Endothelial cell of umbilical vein (primary cell): Measurements from ENCODE around the gene MACROD2. TPM values are rescaled to one million over a fixed set of nuclear protein-coding genes. Genes with fewer than 3 reads are reported as not detected.

Experiments
- BruUV-seq: library from RNA; stranded (reverse); fragments of 400-500 nt; replicated peaks from 2 replicates; lab custom pipeline; 2021; lab: Mats Ljungman, UMichigan
- CTCF ChIA-PET: fragments of 300-600, 350-600 bp; sonication (Branson Sonifier 250); formaldehyde crosslinking; loops from one replicate; lab custom pipeline; 2021; ENCODE audit warnings: antibody characterized with exemption, inconsistent platforms; lab: Charles Lee
- POLR2A ChIA-PET: fragments of 300-600, 350-600 bp; sonication (Branson Sonifier 250); formaldehyde crosslinking; loops from one replicate; lab custom pipeline; 2021; ENCODE audit warnings: antibody characterized with exemption, inconsistent platforms; lab: Charles Lee
- DNase-seq: peaks from one replicate; pipeline ENCODE4 v3.0.0-alpha.2; 2011; ENCODE audit warnings: low read depth, low spot score
- FAIRE-seq: peaks from 2 replicates; lab custom pipeline; 2011; peaks lifted over from hg19 to GRCh38; lab: Jason Lieb, UNC
- H2AFZ ChIP-seq: 2 replicates; pipeline ENCODE4 v1.6.0; 2012; ENCODE audit warnings: low read depth, low read length, control low read depth, inconsistent platforms
- H3K27ac ChIP-seq: 2 replicates; pipeline ENCODE4 v1.5.1; 2011; ENCODE audit warnings: low read depth, mild to moderate bottlenecking, control low read depth, low read length, moderate library complexity; ENCODE audit not compliant: insufficient read depth
- H3K27me3 ChIP-seq, 2 experiments: 2 replicates each; pipeline versions ENCODE4 v1.6.0 to v1.6.1; 2011; ENCODE audit warnings: low read length in 2 of 2, mixed read lengths in 1 of 2; ENCODE audit not compliant: control insufficient read depth in 2 of 2, insufficient read depth in 2 of 2
- H3K36me3 ChIP-seq, 2 experiments: 2 replicates in 1 of 2; 3 replicates in 1 of 2; pipeline ENCODE4 v1.5.1; 2011; ENCODE audit warnings: low read length in 2 of 2, mild to moderate bottlenecking in 1 of 2, moderate library complexity in 1 of 2; ENCODE audit not compliant: control insufficient read depth in 2 of 2, insufficient read depth in 2 of 2; ENCODE audit errors: extremely low read depth in 1 of 2
- H3K4me1 ChIP-seq: 3 replicates; pipeline ENCODE4 v1.5.1; 2011; ENCODE audit warnings: mild to moderate bottlenecking, low read length; ENCODE audit not compliant: control insufficient read depth, insufficient read depth; ENCODE audit errors: extremely low read depth
- H3K4me2 ChIP-seq: 2 replicates; pipeline ENCODE4 v1.6.1; 2011; ENCODE audit warnings: low read length, control low read depth, mixed read lengths; ENCODE audit not compliant: insufficient read depth
- H3K4me3 ChIP-seq, 3 experiments: fragments of 200-600 bp in 1 of 3; sonication (generic), shearing (Covaris generic) in 1 of 3; replicated peaks in 1 of 3; 2 replicates each; pipeline ENCODE4 v1.5.1; 2011 to 2016; ENCODE audit warnings: control low read depth in 3 of 3, low read length in 3 of 3, mild to moderate bottlenecking in 2 of 3, inconsistent platforms in 1 of 3, low read depth in 1 of 3, moderate library complexity in 1 of 3; ENCODE audit not compliant: insufficient read depth in 1 of 3
- H3K79me2 ChIP-seq: 2 replicates; pipeline ENCODE4 v1.6.0; 2012; ENCODE audit warnings: low read length, inconsistent platforms; ENCODE audit not compliant: control insufficient read depth, insufficient read depth
- H3K9ac ChIP-seq: replicated peaks from 2 replicates; pipeline ENCODE3; 2011; ENCODE audit warnings: low read length, control low read depth; ENCODE audit not compliant: insufficient read depth; ENCODE audit errors: extremely low read depth
- H3K9me1 ChIP-seq: replicated peaks from 3 replicates; pipeline ENCODE4 v1.6.0; 2011; ENCODE audit warnings: mild to moderate bottlenecking, low read length; ENCODE audit not compliant: control insufficient read depth, insufficient read depth; ENCODE audit errors: extremely low read depth
- H3K9me3 ChIP-seq: replicated peaks from 2 replicates; pipeline ENCODE4 v1.5.1; 2012; ENCODE audit warnings: low read length, inconsistent platforms; ENCODE audit not compliant: control insufficient read depth, insufficient read depth
- H4K20me1 ChIP-seq: replicated peaks from 2 replicates; pipeline ENCODE3; 2011; ENCODE audit warnings: mild to moderate bottlenecking, low read length; ENCODE audit not compliant: control insufficient read depth, insufficient read depth; ENCODE audit errors: extremely low read depth
- EZH2 ChIP-seq: IDR thresholded peaks from 2 replicates; pipeline ENCODE4 v1.6.1; 2012; ENCODE audit warnings: borderline replicate concordance, low read depth, mild to moderate bottlenecking, moderate library complexity, low read length, inconsistent platforms; ENCODE audit not compliant: severe bottlenecking
- FOS ChIP-seq: IDR thresholded peaks from 2 replicates; pipeline ENCODE4 v1.6.1; 2011; ENCODE audit warnings: mild to moderate bottlenecking, low read length, moderate library complexity, borderline replicate concordance; ENCODE audit not compliant: insufficient read depth
- GATA2 ChIP-seq: IDR thresholded peaks from 2 replicates; pipeline ENCODE4 v1.7.0; 2011; ENCODE audit warnings: low read depth, mild to moderate bottlenecking, moderate library complexity, mixed read lengths, low read length; ENCODE audit not compliant: insufficient read length, insufficient read depth
- JUN ChIP-seq: IDR thresholded peaks from 2 replicates; pipeline ENCODE4 v1.6.1; 2011; ENCODE audit warnings: borderline replicate concordance, low read depth; ENCODE audit not compliant: insufficient read length, insufficient read depth
- MYC ChIP-seq: IDR thresholded peaks from one replicate; pipeline ENCODE4 v1.6.1; 2011; ENCODE audit warnings: mild to moderate bottlenecking, low read depth, low read length
- POLR2A ChIP-seq: IDR thresholded peaks from 2 replicates; pipeline ENCODE4 v1.6.1; 2012; ENCODE audit warnings: low read depth, mild to moderate bottlenecking, control low read depth, low read length
- POLR2AphosphoS5 ChIP-seq: IDR thresholded peaks from 2 replicates; pipeline ENCODE4 v1.6.1; 2012; ENCODE audit warnings: low read depth, mild to moderate bottlenecking, control low read depth, low read length, moderate library complexity; ENCODE audit not compliant: insufficient read depth
- dilution Hi-C: fragments of 300-500 bp; cut with MboI; formaldehyde crosslinking; loops from one replicate; pipeline ENCODE4 v1.15.0; 2019; ENCODE audit warnings: low sequenced_read_pairs; ENCODE audit not compliant: extremely low pct_ligation_motif_present
- intact Hi-C: fragments of 100-400 bp; cut with micrococcal nuclease; formaldehyde crosslinking; loops from one replicate; pipeline ENCODE4 v1.10.0; 2022
- polyA plus RNA-seq, 4 experiments: library from polyadenylated mRNA; depleted of rRNA in 3 of 4; stranded (reverse) in 3 of 4; unstranded in 1 of 4; fragments of >200 nt; gene quantifications; 2 replicates each; pipeline versions ENCODE4 v1.2.1 to v1.2.3, GENCODE V29; 2011 to 2012; ENCODE audit warnings: missing spikeins in 1 of 4
- total RNA-seq: library from RNA; stranded (reverse); gene quantifications from 2 replicates; pipeline ENCODE4 v1.2.3, GENCODE V29; 2021
- TF ChIP-seq, protein P1 (sequence below), 2 donors: IDR thresholded peaks; 1 replicate in 1 of 2; 2 replicates in 1 of 2; pipeline ENCODE4 v1.5.1; 2011; ENCODE audit warnings: low read length in 2 of 2, mild to moderate bottlenecking in 2 of 2, moderate library complexity in 2 of 2, control low read depth in 1 of 2, inconsistent platforms in 1 of 2, low read depth in 1 of 2; ENCODE audit not compliant: insufficient read depth in 1 of 2; ENCODE audit errors: extremely low read depth in 1 of 2
- TF ChIP-seq, protein P2 (sequence below): IDR thresholded peaks from 2 replicates; pipeline ENCODE4 v1.6.1; 2011; ENCODE audit not compliant: insufficient read depth, insufficient read length

MACROD2 gene
- total and polyA plus RNA-seq, 2 donors (not counting 3 experiments of a cell fraction or from before 2014, with no cell fraction given) = 0.11 to 0.73 TPM

DNA sequence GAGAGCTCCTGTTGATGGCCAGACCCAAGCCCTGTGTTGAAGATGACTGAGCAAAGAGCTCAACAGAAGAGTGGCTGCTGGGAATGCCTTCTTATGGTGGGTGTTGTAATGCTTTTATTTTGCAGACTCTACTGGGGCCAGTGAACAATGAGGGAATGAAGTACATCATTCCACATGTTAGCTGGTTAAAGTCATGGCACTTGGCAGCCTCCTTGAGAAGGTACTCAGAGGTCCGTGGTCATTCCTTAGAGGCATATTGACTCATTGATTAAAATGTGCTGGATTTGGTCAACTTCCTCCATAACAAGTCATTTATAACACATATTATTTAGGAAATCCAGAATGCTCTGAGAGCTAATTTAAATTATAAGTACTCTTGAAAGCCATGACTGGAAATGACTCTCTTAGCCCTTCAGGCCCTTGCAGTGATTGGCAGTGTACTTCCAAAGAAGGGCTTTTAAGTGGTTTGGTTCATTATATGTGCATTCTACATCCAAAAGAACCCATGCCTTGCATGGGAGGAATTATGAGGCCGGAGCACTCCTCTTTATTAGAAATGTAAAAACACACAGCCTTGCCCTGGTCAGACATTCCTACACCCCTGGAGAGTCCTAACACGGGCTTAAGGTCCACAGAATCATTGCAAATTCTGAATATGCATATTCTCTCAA, 1601.0 kb downstream of the MACROD2 start:
- Histone ChIP-seq H3K9ac (no peak overlapping the region), H3K27me3 (no peaks in the 10 kb centered on the region), H2AFZ (no peak overlapping the region), H3K9me1 (no peaks in the 10 kb centered on the region), H3K79me2 (no peaks in the 10 kb centered on the region), H3K27ac (no peak overlapping the region), H3K36me3 (no peaks in the 10 kb centered on the region), H3K4me1 (no peaks in the 10 kb centered on the region), H3K9me3 (no peaks in the 10 kb centered on the region), H3K4me3 (no peak overlapping the region), H3K4me2 (no peak overlapping the region), H4K20me1 (no peaks in the 10 kb centered on the region)
- dilution Hi-C loops (no loop called here), intact Hi-C loops (no loop called here)
- no TSS peak for BruUV-seq
- DNase-seq (no peak), FAIRE-seq (no peak)
- POLR2A ChIA-PET = no interaction called here
- CTCF ChIA-PET = interaction anchor here (1.0 kb wide), 1 partner anchor 58 kb away, joined by 4 read pairs; no protein-coding TSS in a partner anchor
- no peak for TF ChIP-seq EZH2
- TF ChIP-seq, protein P1, sequence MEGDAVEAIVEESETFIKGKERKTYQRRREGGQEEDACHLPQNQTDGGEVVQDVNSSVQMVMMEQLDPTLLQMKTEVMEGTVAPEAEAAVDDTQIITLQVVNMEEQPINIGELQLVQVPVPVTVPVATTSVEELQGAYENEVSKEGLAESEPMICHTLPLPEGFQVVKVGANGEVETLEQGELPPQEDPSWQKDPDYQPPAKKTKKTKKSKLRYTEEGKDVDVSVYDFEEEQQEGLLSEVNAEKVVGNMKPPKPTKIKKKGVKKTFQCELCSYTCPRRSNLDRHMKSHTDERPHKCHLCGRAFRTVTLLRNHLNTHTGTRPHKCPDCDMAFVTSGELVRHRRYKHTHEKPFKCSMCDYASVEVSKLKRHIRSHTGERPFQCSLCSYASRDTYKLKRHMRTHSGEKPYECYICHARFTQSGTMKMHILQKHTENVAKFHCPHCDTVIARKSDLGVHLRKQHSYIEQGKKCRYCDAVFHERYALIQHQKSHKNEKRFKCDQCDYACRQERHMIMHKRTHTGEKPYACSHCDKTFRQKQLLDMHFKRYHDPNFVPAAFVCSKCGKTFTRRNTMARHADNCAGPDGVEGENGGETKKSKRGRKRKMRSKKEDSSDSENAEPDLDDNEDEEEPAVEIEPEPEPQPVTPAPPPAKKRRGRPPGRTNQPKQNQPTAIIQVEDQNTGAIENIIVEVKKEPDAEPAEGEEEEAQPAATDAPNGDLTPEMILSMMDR (IDR thresholded peaks at IDR 0.05; ENCODE audit: extremely low read depth in 1 of 2, insufficient read depth in 1 of 2, low read depth in 1 of 2, low read length in 2 of 2) = no peak
- TF ChIP-seq, protein P2, sequence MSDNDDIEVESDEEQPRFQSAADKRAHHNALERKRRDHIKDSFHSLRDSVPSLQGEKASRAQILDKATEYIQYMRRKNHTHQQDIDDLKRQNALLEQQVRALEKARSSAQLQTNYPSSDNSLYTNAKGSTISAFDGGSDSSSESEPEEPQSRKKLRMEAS = no peak
- no peak for TF ChIP-seq FOS
- TF ChIP-seq GATA2 = no peak
- TF ChIP-seq POLR2AphosphoS5 = no peak
- TF ChIP-seq POLR2A = no peak
- no peak for TF ChIP-seq JUN
- no peak for TF ChIP-seq MYC
